Ecto neural progenitor cell (in vitro differentiated cells): ENCODE data around the gene CCDC91.

Experiments
- DNase-seq: peaks from one replicate; pipeline ENCODE4 v3.0.0-alpha.2; 2018; ENCODE audit warnings: low spot score

Gene CCDC91

DNA sequence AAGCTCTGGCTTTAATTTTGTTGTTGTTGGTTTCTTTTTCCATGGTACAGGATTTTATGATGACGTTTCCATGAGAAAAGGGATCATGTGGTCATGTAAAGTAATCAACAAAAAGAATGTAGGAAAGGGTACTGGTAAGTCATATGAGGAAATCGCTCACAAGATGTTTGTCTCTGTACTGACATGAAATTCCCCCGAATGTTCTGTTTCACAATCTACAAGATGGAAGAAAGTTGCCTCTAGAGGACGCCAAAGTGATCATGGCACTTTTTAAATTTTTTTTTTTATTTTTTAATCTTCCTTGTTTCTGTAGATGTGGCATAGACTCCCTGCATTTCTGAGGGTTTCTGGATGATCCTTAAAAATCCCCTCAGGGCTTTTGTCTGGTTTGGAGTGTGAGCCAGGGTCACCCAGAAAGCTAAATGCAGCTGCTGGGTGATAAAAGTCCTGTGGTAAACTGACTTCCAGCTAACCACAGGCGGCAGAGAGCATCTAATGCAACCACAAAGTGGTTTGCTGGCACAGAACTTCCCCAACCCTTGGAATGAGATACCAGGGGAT, 393.5 kb downstream of the CCDC91 start:
- DNase-seq: no peak

DNA sequence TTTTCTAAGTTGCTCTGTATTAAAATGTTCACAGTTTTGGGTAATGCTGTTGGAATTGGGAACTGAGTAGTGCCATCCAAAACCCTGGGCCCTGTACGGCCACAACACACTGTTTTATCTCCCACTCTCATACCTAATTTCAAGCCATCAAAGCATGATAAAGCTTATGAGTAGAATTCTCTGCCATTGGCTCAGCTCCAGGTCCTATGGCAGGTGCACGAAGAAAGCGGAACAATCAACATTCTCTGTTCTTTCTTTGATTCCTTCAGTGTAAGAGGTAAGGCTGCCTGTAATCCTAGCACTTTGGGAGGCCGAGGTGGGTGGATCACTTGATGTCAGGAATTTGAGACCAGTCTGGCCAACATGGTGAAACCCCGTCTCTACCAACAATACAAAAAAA, 394.9 kb downstream of the CCDC91 start:
- DNase-seq: no peak

DNA sequence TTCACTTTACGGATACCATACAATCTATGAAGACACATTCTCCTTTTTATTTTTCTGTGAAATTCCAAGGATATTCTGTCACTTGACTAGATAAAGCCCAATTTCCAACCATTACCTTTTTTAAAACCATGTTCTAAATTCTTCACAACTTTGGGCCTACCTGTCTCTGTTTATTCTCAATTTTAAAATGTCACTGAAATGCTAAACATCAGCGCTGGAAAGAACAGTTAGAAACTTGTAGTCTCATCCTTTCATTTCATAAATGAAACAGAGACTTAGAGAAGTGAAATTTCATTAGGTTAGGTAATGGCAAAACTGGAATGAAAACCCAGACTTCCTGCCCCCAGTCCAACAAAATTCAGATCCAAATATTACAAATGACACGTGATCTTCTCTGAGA, 396.2 kb downstream of the CCDC91 start:
- DNase-seq: no peak

DNA sequence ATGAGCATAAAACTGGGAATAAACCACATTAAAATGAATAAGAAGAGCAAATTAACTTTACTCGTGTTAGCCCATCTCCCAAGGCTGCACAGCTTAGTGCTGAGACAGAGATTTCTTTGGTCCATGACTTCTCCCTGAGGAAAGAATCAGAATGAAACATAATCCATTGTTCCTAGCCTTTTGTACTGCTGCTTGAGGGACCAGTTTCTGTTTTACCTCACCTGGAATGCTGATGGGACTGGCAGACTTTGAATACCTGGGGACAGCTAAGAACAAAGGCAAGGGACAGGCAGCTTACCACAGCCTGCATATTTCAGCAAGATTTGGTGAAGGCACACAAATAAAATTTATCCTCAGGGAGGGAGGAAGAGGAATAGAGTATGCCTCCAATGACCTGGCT, 401.6 kb downstream of the CCDC91 start:
- no peak for DNase-seq
